CD14-positive monocyte (primary cell): Measurements from ENCODE around the gene KAZN. TPM values are rescaled to one million over a fixed set of nuclear protein-coding genes. Genes with fewer than 3 reads are reported as not detected.

ENCODE experiments used
- DNase-seq, 3 donors: peaks; one replicate each; pipeline ENCODE4 v3.0.0-alpha.2; 2011 to 2022
- H2AFZ ChIP-seq: 2 replicates; pipeline ENCODE4 v1.6.0; 2012; ENCODE audit warnings: mild to moderate bottlenecking, low read depth, low read length, inconsistent platforms; ENCODE audit not compliant: insufficient read depth, poor library complexity, severe bottlenecking
- H3K27ac ChIP-seq, 2 donors: 1 replicate in 1 of 2; 2 replicates in 1 of 2; pipeline ENCODE4 v1.5.1; 2012 to 2013; ENCODE audit warnings: low read length in 2 of 2, control low read depth in 1 of 2, inconsistent platforms in 1 of 2, low read depth in 1 of 2, mild to moderate bottlenecking in 1 of 2
- H3K27me3 ChIP-seq, 2 donors: one replicate each; pipeline versions ENCODE4 v1.6.0 to v1.6.1; 2011 to 2013; ENCODE audit warnings: low read length in 2 of 2; ENCODE audit not compliant: control insufficient read depth in 2 of 2, insufficient read depth in 2 of 2
- H3K36me3 ChIP-seq, 2 donors: replicated peaks in 1 of 2; 1 replicate in 1 of 2; 2 replicates in 1 of 2; pipeline versions ENCODE4 v1.5.1 to v1.6.1; 2012 to 2013; ENCODE audit warnings: low read length in 2 of 2, control low read depth in 1 of 2, inconsistent platforms in 1 of 2, mild to moderate bottlenecking in 1 of 2; ENCODE audit not compliant: insufficient read depth in 2 of 2, control insufficient read depth in 1 of 2
- H3K4me1 ChIP-seq, 2 donors: 1 replicate in 1 of 2; 2 replicates in 1 of 2; pipeline versions ENCODE4 v1.5.1 to v1.6.1; 2012 to 2013; ENCODE audit warnings: low read length in 2 of 2, control low read depth in 1 of 2, inconsistent platforms in 1 of 2, mild to moderate bottlenecking in 1 of 2, moderate library complexity in 1 of 2; ENCODE audit not compliant: insufficient read depth in 2 of 2, control insufficient read depth in 1 of 2
- H3K4me2 ChIP-seq: replicated peaks from 2 replicates; pipeline ENCODE3; 2012; ENCODE audit warnings: low read length, moderate library complexity, mild to moderate bottlenecking; ENCODE audit not compliant: poor library complexity, severe bottlenecking; ENCODE audit errors: extremely low read depth
- H3K4me3 ChIP-seq, 3 experiments: fragments of 200-600 bp in 1 of 3; sonication (generic) in 1 of 3; replicated peaks in 1 of 3; 1 replicate in 2 of 3; 2 replicates in 1 of 3; pipeline ENCODE4 v1.5.1; 2011 to 2013; ENCODE audit warnings: low read length in 3 of 3, mild to moderate bottlenecking in 3 of 3, control low read depth in 2 of 3, low read depth in 2 of 3, inconsistent platforms in 1 of 3, moderate library complexity in 1 of 3
- H3K79me2 ChIP-seq: 2 replicates; pipeline ENCODE4 v1.6.0; 2012; ENCODE audit warnings: mild to moderate bottlenecking, control low read depth, inconsistent platforms, low read length, moderate library complexity; ENCODE audit not compliant: insufficient read depth
- H3K9ac ChIP-seq: 2 replicates; pipeline ENCODE4 v1.6.0; 2017; ENCODE audit warnings: low read length, mild to moderate bottlenecking; ENCODE audit not compliant: insufficient read depth, poor library complexity, severe bottlenecking
- H3K9me3 ChIP-seq, 2 donors: replicated peaks in 1 of 2; 1 replicate in 1 of 2; 2 replicates in 1 of 2; pipeline versions ENCODE4 v1.5.1 to v1.6.1; 2012 to 2013; ENCODE audit warnings: low read length in 2 of 2, control low read depth in 1 of 2; ENCODE audit not compliant: control insufficient read depth in 1 of 2, insufficient read depth in 1 of 2
- H4K20me1 ChIP-seq: 2 replicates; pipeline ENCODE4 v1.6.0; 2012; ENCODE audit warnings: mild to moderate bottlenecking, low read length, control low read depth, moderate library complexity; ENCODE audit not compliant: insufficient read depth
- H3K27ac Mint-ChIP-seq, 7 donors: one replicate each; pipeline ENCODE4 v1.8.0; 2020; ENCODE audit warnings: mild to moderate bottlenecking in 7 of 7, mixed read lengths in 7 of 7, moderate library complexity in 6 of 7, inconsistent platforms in 2 of 7
- H3K27me3 Mint-ChIP-seq, 3 donors: one replicate each; pipeline ENCODE4 v1.8.0; 2021 to 2022; ENCODE audit warnings: low read depth in 3 of 3, mild to moderate bottlenecking in 3 of 3, mixed read lengths in 3 of 3, moderate library complexity in 3 of 3, inconsistent platforms in 1 of 3
- H3K36me3 Mint-ChIP-seq, 2 donors: one replicate each; pipeline ENCODE4 v1.8.0; 2020; ENCODE audit warnings: mixed read lengths in 2 of 2, inconsistent platforms in 1 of 2, mild to moderate bottlenecking in 1 of 2
- H3K4me1 Mint-ChIP-seq: one replicate; pipeline ENCODE4 v1.8.0; 2020; ENCODE audit warnings: mild to moderate bottlenecking, mixed read lengths
- H3K4me3 Mint-ChIP-seq, 2 donors: one replicate each; pipeline ENCODE4 v1.8.0; 2020; ENCODE audit warnings: mild to moderate bottlenecking in 2 of 2, mixed read lengths in 2 of 2, moderate library complexity in 1 of 2
- H3K9me3 Mint-ChIP-seq, 7 donors: one replicate each; pipeline ENCODE4 v1.8.0; 2020 to 2022; ENCODE audit warnings: mixed read lengths in 7 of 7, mild to moderate bottlenecking in 6 of 7, moderate library complexity in 6 of 7, inconsistent platforms in 2 of 7
- WGBS: methylation state at CpG from one replicate; pipeline ENCODE4 v1.1.5; 2013; ENCODE audit warnings: missing lambda C conversion rate; ENCODE audit not compliant: insufficient coverage; 5-methylcytosine and 5-hydroxymethylcytosine counted together
- intact Hi-C, 2 donors: fragments of 100-400 bp; cut with micrococcal nuclease; formaldehyde crosslinking; loops; one replicate each; pipeline versions ENCODE4 v1.15.0 to v1.15.1; 2023
- polyA plus RNA-seq, 3 donors: library from polyadenylated mRNA; depleted of rRNA in 1 of 3; unstranded in 2 of 3; stranded (reverse) in 1 of 3; fragments of 300-500 nt in 2 of 3; fragments of >200 nt in 1 of 3; fragmentation: Illumina TruSeq in 2 of 3; gene quantifications; 1 replicate in 2 of 3; 2 replicates in 1 of 3; pipeline ENCODE4 v1.2.3, GENCODE V29; 2012 to 2021
- TF ChIP-seq, protein P1 (sequence below): fragments of 200-600 bp; IDR thresholded peaks from one replicate; pipeline ENCODE4 v1.8.0; 2022; ENCODE audit warnings: antibody characterized with exemption, mild to moderate bottlenecking

KAZN gene
- polyA plus RNA-seq, 3 donors = not detected

DNA sequence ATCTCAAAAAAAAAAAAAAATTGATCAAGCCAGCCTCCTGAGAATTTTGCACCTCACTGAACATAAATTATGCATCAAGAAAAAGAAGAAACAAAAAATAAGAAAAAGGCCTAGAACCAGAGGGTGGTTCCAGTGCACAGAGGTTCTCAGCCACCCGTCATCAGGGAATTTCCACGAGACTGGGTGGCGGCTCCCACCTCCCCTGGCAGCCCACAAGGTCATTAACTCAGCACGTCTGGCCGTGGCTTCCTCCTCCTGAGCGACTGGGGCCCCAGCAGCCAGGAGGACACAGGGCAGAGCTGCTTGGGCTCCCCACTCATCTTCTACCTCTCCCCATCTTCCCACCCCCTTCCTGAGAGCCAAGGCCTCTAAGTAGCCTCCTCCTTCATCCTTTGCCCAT, 539.3 kb downstream of the KAZN start:
- H3K4me3 ChIP-seq = no peak overlapping the region

DNA sequence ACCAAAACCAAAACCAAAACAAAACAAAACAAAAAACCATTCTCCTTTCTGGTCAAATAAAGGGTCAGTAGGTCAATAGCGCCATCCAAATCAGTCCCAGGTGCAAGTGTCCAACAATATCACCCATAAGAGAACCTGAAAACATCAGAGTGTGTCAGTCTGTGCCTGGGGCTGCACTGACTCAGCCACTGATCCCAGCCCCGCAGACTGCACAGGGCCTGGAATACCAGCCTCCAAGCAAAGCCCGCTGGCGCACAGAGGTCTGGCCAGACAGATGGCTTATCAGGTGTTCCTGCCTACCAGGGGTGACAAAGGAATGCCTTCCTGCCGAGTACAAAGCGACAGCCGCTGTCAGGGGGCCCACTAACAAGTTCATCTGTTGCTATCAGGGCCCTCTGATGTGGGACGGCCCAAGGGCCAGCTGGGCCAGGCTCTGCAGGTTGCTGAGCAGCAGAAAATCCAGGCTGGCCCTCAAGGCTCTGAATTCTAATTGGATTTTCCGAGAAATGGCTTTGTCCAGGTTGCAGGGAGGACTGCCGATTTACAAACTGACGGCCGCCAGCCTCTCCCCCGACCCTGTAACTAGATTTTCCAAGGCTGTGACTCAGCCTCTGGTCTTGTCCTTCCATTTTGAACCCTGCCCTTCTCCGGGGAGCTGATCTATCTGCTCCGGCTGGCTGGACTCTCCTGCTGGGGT, 541.3 kb downstream of the KAZN start:
- H3K9me3 ChIP-seq = no peaks in the 10 kb centered on the region
- H3K27ac ChIP-seq = no peak overlapping the region
- peaks cover 37% of the 10 kb centered on the region for H3K4me1 Mint-ChIP-seq
- H3K27ac Mint-ChIP-seq = peak overlapping the region in 2 of 7 donors; percentile 16 to 60
- no peaks in the 10 kb centered on the region for H3K36me3 Mint-ChIP-seq
- peaks cover 7 to 28% (median 7%) of the 10 kb centered on the region in 3 donors for H3K27me3 Mint-ChIP-seq
- H4K20me1 ChIP-seq = no peaks in the 10 kb centered on the region
- H3K4me2 ChIP-seq = no peak overlapping the region
- peaks cover 19 to 31% of the 10 kb centered on the region in 2 donors for H3K4me1 ChIP-seq
- 92% methylated on average over 10 of the region's 15 CpGs for WGBS
- H3K4me3 ChIP-seq = no peak overlapping the region
- intact Hi-C loops = no loop called here
- no peaks in the 10 kb centered on the region for H3K79me2 ChIP-seq
- no peak for DNase-seq
- peaks cover 0 to 4% (median 0%) of the 10 kb centered on the region in 7 donors for H3K9me3 Mint-ChIP-seq
- H3K9ac ChIP-seq = no peak overlapping the region
- H2AFZ ChIP-seq = no peak overlapping the region
- no peak overlapping the region for H3K4me3 Mint-ChIP-seq
- no peaks in the 10 kb centered on the region for H3K36me3 ChIP-seq
- no peaks in the 10 kb centered on the region for H3K27me3 ChIP-seq
- TF ChIP-seq, protein P1, sequence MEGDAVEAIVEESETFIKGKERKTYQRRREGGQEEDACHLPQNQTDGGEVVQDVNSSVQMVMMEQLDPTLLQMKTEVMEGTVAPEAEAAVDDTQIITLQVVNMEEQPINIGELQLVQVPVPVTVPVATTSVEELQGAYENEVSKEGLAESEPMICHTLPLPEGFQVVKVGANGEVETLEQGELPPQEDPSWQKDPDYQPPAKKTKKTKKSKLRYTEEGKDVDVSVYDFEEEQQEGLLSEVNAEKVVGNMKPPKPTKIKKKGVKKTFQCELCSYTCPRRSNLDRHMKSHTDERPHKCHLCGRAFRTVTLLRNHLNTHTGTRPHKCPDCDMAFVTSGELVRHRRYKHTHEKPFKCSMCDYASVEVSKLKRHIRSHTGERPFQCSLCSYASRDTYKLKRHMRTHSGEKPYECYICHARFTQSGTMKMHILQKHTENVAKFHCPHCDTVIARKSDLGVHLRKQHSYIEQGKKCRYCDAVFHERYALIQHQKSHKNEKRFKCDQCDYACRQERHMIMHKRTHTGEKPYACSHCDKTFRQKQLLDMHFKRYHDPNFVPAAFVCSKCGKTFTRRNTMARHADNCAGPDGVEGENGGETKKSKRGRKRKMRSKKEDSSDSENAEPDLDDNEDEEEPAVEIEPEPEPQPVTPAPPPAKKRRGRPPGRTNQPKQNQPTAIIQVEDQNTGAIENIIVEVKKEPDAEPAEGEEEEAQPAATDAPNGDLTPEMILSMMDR = no peak

More for the DNA sequence above, 539.3 kb downstream of the KAZN start:
- Mint-ChIP-seq H3K4me1 (peaks cover 31% of the 10 kb centered on the region), H3K36me3 (no peaks in the 10 kb centered on the region), H3K9me3 (peaks cover 0 to 4% (median 1%) of the 10 kb centered on the region in 7 donors), H3K27me3 (peaks cover 10 to 27% (median 12%) of the 10 kb centered on the region in 3 donors), H3K27ac (peak overlapping the region; percentile 2 to 80 (median 71)), H3K4me3 (no peak overlapping the region)
- Histone ChIP-seq H3K36me3 (no peaks in the 10 kb centered on the region), H3K27me3 (no peaks in the 10 kb centered on the region), H3K9me3 (no peaks in the 10 kb centered on the region), H3K9ac (no peak overlapping the region), H3K79me2 (no peaks in the 10 kb centered on the region), H3K4me2 (no peak overlapping the region), H3K27ac (peak overlapping the region in 1 of 2 donors; percentile 6), H4K20me1 (no peaks in the 10 kb centered on the region), H2AFZ (no peak overlapping the region), H3K4me1 (peaks cover 14 to 30% of the 10 kb centered on the region in 2 donors)
- intact Hi-C loops = no loop called here
- WGBS = 7% methylated on average over 6 of the region's 6 CpGs
- TF ChIP-seq, protein P1 = no peak
- DNase-seq = peak; percentile 57 to 82 (median 63)
